ENCODE results near the gene CPLX4.
"Not testable (repeated sequence)": the region's sequence is repeated elsewhere in the genome, so short reads cannot be mapped to it uniquely, and the experiment has no call there.

CPLX4 gene

DNA sequence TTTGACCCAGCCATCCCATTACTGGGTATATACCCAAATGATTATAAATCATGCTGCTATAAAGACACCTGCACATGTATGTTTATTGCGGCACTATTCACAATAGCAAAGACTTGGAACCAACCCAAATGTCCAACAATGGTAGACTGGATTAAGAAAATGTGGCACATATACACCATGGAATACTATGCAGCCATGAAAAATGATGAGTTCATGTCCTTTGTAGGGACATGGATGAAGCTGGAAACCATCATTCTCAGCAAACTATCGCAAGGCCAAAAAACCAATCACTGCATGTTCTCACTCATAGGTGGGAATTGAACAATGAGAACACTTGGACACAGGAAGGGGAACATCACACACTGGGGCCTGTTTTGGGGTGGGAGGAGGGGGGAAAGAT is 56.2 kb downstream of the CPLX4 start:
- not testable (repeated sequence) for H3K36me3 ChIP-seq (ENCODE audit: insufficient read depth, low read depth, low read length); H3K27ac ChIP-seq (ENCODE audit: low read length); H3K4me3 ChIP-seq (ENCODE audit: low read length); H3K4me1 ChIP-seq (ENCODE audit: insufficient read depth, low read length); H3K9ac ChIP-seq (ENCODE audit: low read depth, low read length)
- H3K27me3 ChIP-seq (ENCODE audit: insufficient read depth, low read length), result peaks cover 54% of the 10 kb centered on the region
- peaks cover 10% of the 10 kb centered on the region; the same call in 1 of the 2 replicates for H3K9me3 ChIP-seq (ENCODE audit: insufficient read depth, low read depth, low read length)

DNA sequence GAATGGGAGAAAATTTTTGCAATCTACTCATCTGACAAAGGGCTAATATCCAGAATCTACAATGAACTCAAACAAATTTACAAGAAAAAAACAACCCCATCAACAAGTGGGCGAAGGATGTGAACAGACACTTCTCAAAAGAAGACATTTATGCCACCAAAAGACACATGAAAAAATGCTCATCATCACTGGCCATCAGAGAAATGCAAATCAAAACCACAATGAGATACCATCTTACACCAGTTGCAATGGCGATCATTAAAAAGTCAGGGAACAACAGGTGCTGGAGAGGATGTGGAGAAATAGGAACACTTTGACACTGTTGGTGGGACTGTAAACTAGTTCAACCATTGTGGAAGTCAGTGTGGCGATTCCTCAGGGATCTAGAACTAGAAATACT is 56.6 kb downstream of the CPLX4 start:
- H3K9ac ChIP-seq (ENCODE audit: low read depth, low read length); H3K27ac ChIP-seq (ENCODE audit: low read length); H3K36me3 ChIP-seq (ENCODE audit: insufficient read depth, low read depth, low read length); H3K4me3 ChIP-seq (ENCODE audit: low read length); H3K9me3 ChIP-seq (ENCODE audit: insufficient read depth, low read depth, low read length); H3K4me1 ChIP-seq (ENCODE audit: insufficient read depth, low read length): not testable (repeated sequence)
- peaks cover 50% of the 10 kb centered on the region for H3K27me3 ChIP-seq (ENCODE audit: insufficient read depth, low read length)

DNA sequence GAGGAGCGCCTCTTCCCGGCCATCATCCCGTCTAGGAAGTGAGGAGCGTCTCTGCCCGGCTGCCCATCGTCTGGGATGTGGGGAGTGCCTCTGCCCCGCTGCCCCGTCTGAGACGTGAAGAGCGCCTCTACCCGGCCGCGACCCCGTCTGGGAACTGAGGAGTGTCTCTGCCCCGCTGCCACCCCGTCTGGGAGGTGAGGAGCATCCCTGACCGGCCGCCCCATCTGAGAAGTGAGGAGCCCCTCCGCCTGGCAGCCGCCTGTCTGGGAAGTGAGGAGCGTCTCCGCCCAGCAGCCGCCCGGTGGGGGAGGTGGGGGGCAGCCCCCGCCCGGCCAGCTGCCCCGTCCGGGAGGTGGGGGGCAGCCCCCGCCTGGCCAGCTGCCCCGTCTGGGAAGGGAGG is 63.0 kb downstream of the CPLX4 start:
- H3K9ac ChIP-seq (ENCODE audit: low read depth, low read length); H3K27ac ChIP-seq (ENCODE audit: low read length); H3K4me1 ChIP-seq (ENCODE audit: insufficient read depth, low read length); H3K36me3 ChIP-seq (ENCODE audit: insufficient read depth, low read depth, low read length); H3K4me3 ChIP-seq (ENCODE audit: low read length); H3K9me3 ChIP-seq (ENCODE audit: insufficient read depth, low read depth, low read length): not testable (repeated sequence)
- H3K27me3 ChIP-seq (ENCODE audit: insufficient read depth, low read length), result peaks cover 11% of the 10 kb centered on the region; the same call in 1 of the 2 replicates

DNA sequence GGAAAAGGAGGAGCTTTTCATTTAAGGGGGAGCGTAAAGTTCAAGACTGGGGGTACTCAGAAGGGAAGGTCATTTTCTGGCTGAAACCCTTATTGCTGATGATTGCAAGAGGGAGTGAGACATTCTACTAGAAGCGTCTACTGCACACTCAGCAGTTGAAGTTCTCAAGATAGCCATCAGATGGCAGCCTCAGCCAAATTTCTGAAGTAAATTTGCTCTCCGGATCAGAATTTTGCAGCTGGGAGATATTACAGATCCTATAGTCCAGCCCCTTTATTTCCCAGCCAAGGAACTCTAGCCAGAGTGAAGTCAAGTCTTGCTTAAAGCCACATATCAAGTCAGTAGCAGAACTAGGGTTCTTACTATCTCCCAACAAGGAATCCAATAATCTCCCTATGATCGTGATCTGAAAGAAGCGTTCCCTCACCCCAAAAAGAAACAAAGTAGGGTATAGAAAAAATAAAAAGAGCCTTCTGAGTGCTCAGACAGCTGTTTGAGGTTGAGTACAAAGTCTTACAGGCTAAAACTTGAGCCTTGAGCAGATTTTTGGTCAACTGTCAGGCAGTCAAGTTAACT is 69.2 kb downstream of the CPLX4 start:
- Histone ChIP-seq H3K27me3 (ENCODE audit: insufficient read depth, low read length) (peaks cover 50% of the 10 kb centered on the region), H3K9ac (ENCODE audit: low read depth, low read length) (no peak overlapping the region)

DNA sequence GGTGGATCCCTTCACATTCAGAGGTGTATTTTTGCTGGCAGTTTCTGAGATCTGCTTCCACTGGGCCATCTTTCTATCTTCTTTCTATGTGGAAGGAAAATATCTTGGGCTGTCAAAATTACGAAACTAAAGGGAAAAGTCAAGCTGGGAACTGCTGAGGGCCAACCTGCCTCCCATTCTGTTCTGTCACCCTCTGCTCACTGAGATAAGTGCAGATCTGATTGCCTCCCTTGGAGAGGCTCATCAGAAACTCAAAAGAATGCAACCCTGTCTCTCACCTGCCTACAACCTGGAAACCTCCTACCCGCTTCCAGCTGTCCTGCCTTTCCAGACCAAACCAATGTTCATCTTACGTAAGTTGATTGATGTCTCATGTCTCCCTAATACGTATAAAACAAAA is 71.7 kb downstream of the CPLX4 start:
- Histone ChIP-seq H3K36me3 (ENCODE audit: insufficient read depth, low read depth, low read length) (no peaks in the 10 kb centered on the region), H3K9ac (ENCODE audit: low read depth, low read length) (no peak overlapping the region), H3K9me3 (ENCODE audit: insufficient read depth, low read depth, low read length) (no peaks in the 10 kb centered on the region), H3K27ac (ENCODE audit: low read length) (no peak overlapping the region), H3K4me3 (ENCODE audit: low read length) (no peak overlapping the region), H3K4me1 (ENCODE audit: insufficient read depth, low read length) (no peaks in the 10 kb centered on the region), H3K27me3 (ENCODE audit: insufficient read depth, low read length) (peaks cover 50% of the 10 kb centered on the region)

More for the DNA sequence above, 69.2 kb downstream of the CPLX4 start:
- Histone ChIP-seq H3K4me1 (ENCODE audit: insufficient read depth, low read length) (no peaks in the 10 kb centered on the region), H3K36me3 (ENCODE audit: insufficient read depth, low read depth, low read length) (no peaks in the 10 kb centered on the region), H3K4me3 (ENCODE audit: low read length) (no peak overlapping the region), H3K27ac (ENCODE audit: low read length) (no peak overlapping the region), H3K9me3 (ENCODE audit: insufficient read depth, low read depth, low read length) (no peaks in the 10 kb centered on the region)

Measured in iPS-20b (cell line).